Cardiac fibroblast (primary cell): ENCODE measurements around the gene GGACT.

Experiments
- DNase-seq, 2 donors: peaks; one replicate each; pipeline versions ENCODE4 v3.0.0 to v3.0.0-alpha.2; 2010; ENCODE audit warnings: low read depth in 2 of 2
- H3K4me3 ChIP-seq, 2 donors: replicated peaks in 1 of 2; 1 replicate in 1 of 2; 2 replicates in 1 of 2; pipeline ENCODE4 v1.5.1; 2011; ENCODE audit warnings: low read depth in 2 of 2, low read length in 2 of 2, mild to moderate bottlenecking in 2 of 2, moderate library complexity in 1 of 2
- TF ChIP-seq, protein P1 (sequence below): IDR thresholded peaks from one replicate; pipeline ENCODE4 v1.5.1; 2011; ENCODE audit warnings: low read depth, mild to moderate bottlenecking, low read length, inconsistent platforms

Gene GGACT

DNA sequence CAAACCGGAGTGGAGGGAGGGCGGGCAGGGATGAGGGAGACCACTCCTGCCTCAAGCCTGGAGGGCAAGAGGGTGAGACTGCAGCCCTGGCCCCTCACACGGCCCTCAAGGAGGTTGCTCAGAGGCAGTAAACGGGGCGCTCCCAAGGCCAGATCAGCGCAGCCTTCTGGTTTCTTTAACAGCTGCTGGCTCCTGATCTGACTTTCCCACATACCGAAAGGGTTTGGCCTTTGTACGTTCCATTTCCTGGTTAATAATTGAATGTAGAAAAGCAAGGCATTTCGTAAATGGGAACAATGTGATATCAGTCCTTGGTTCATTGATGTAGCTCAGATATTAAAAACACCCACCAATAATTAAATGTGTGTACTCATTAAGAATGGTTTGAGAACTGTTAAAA lies 71.5 kb downstream of the GGACT start:
- no peak overlapping the region for H3K4me3 ChIP-seq

DNA sequence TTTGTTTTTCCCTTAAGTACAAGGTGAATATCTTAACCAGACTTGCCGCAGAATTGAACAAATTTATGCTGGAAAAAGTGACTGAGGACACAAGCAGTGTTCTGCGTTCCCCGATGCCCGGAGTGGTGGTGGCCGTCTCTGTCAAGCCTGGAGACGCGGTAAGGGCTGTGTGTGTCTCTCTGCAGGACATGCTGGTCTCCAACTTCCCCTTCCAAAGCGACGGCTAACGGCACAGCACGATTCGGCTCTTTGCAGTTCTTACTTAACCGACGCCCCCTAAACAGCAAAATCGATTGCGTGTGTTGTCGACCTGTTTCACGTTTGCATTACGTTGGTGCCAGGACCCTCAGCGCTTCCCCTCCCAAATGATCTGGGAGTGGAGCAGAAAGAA lies 73.2 kb downstream of the GGACT start:
- TF ChIP-seq, protein P1, sequence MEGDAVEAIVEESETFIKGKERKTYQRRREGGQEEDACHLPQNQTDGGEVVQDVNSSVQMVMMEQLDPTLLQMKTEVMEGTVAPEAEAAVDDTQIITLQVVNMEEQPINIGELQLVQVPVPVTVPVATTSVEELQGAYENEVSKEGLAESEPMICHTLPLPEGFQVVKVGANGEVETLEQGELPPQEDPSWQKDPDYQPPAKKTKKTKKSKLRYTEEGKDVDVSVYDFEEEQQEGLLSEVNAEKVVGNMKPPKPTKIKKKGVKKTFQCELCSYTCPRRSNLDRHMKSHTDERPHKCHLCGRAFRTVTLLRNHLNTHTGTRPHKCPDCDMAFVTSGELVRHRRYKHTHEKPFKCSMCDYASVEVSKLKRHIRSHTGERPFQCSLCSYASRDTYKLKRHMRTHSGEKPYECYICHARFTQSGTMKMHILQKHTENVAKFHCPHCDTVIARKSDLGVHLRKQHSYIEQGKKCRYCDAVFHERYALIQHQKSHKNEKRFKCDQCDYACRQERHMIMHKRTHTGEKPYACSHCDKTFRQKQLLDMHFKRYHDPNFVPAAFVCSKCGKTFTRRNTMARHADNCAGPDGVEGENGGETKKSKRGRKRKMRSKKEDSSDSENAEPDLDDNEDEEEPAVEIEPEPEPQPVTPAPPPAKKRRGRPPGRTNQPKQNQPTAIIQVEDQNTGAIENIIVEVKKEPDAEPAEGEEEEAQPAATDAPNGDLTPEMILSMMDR, result no peak

More for the DNA sequence above, 71.5 kb downstream of the GGACT start:
- no peak for DNase-seq
- TF ChIP-seq, protein P1, result no peak

DNA sequence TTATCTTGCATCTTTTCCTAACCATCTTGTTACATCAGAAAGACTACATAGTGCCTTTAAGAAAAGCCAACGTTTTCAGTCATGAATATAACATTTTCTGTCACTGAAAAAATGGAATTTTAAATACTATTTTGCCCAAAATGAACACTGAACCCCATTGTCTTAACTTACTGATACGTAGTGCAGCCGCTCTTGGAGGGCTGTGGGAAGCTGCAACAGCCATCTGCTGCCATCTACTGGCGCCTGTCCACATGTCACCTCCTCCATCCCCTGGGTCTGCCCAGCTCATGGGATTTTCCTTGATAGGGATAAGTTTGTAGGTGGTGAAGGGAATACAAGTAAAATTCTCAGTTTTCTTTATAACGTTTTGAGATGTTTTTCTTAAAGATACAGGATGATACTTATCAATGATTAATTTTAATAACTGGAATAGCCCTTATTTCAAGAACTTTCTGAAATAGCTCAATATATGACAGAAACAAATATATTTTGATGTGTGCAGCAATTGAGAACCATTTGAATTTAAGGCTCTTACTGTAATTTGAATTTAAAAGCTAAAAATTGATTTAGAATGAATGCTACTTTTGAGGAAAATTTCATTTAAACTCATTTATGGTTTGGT lies 73.7 kb downstream of the GGACT start:
- TF ChIP-seq, protein P1, result peak; percentile 97
- DNase-seq, result peak; percentile 81 to 82

More for the DNA sequence above, 73.2 kb downstream of the GGACT start:
- no peak for DNase-seq
- no peak overlapping the region for H3K4me3 ChIP-seq

DNA sequence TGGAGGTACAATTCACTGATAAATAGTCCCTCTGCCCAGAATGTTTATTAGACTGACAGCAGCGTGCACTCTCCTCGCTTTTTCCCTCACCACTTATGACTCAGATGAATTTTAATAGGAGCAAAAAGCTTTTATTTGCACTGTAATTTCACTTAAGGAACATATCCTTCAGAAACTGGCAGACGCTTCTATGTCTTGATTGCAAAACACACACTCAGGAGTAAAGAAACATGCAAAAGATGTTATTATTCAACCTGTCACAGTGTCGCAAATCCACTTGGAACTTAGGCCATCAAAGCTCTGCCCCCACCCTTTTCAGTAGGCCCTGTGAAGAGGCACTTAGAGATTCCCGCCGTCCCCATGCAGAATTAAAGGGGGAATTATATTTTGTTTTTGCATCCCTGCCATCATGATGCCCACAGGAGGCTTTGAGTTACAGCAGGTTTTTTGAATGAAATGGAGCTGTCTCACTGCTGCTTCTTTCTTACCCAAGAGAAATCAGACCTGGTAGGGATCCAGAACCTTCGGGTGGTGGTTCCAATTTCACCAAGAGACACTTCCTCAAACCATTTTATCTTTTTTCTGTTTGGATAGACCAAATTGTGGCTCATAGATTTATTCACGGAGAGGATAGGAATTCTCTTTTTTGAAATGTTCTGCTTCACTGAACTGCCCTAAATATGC lies 74.5 kb downstream of the GGACT start:
- H3K4me3 ChIP-seq, result no peak overlapping the region
- TF ChIP-seq, protein P1, result no peak
- peak; percentile 5 to 38 for DNase-seq

More for the DNA sequence above, 73.7 kb downstream of the GGACT start:
- H3K4me3 ChIP-seq, result no peak overlapping the region

DNA sequence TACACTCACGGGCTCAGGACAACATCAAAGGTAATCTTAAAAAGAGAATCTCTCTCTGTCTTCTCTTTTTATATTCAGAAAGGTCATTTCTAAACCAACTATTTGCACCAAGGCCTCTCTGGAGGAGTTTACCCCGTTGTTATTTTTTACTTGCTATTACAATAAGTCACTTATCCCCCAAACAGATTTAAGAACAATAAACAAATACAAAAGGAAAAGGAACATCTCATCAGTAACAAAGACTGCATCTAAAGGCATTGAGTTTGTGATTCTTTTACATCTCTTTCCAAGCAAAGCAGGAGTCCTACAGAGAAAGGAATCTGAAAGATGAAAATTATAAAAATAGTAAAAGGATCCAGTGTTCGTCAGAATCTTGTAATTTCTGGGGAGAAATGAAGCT lies 75.4 kb downstream of the GGACT start:
- TF ChIP-seq, protein P1, result no peak
- DNase-seq, result no peak

DNA sequence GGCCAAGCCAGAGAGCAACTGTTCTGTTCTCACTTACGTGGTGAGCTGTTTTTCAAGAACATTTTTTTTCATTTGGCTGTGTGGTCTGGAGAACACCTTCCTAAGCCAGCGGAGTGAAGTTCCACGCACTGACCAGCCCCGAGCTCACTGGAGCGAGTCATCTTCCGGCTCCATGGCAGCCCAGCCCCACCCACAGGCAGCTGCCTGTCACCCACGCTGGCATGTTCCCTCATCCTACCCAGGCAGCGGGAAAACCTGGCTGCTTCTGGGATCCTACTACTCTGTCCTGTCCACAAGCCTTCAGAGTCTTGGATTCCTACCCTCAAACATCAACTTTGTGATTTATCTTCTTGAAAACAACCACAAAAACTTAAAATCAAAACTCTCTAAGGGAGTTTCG lies 76.2 kb downstream of the GGACT start:
- peak; percentile 12 to 22 for DNase-seq
- no peak overlapping the region for H3K4me3 ChIP-seq
- TF ChIP-seq, protein P1, result no peak

More for the DNA sequence above, 75.4 kb downstream of the GGACT start:
- H3K4me3 ChIP-seq, result no peak overlapping the region

DNA sequence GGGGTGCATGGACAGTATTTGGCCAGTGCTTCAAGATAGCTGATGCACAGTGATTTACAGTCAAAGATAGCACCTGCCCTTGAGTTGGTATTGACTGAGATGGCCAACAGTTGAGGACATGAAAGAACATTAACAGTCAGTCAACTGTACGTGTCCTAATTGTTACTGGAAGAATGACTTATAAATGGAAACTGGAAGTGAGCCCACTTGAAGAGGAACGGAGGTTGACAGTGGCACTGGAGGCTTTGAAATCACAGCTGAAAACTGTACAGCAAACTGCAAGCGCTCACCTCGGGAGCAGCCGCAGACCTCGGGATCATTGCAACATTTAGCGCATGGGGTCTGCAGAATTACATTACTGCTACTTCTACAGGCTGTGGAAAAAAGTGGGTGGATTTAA lies 77.1 kb downstream of the GGACT start:
- no peak for DNase-seq
- TF ChIP-seq, protein P1, result no peak
- H3K4me3 ChIP-seq, result no peak overlapping the region
